Stomach (tissue), 4 donors: Measurements from ENCODE around the gene SRCIN1.

Source experiments
- CTCF ChIP-seq, 7 experiments: fragments of 450-650 bp in 4 of 7; fragments of 200-600 bp in 3 of 7; sonication (generic) in 3 of 7; IDR thresholded peaks; one replicate each; pipeline ENCODE4 v1.5.1; 2016 to 2019; ENCODE audit warnings: antibody characterized with exemption in 7 of 7, control low read depth in 2 of 7, mild to moderate bottlenecking in 1 of 7
- POLR2A ChIP-seq, 4 donors: fragments of 450-650 bp; IDR thresholded peaks; one replicate each; pipeline ENCODE4 v1.6.1; 2016; ENCODE audit warnings: antibody characterized with exemption in 4 of 4, control low read depth in 2 of 4, mild to moderate bottlenecking in 1 of 4, moderate library complexity in 1 of 4
- POLR2AphosphoS5 ChIP-seq, 3 donors: sonication (generic); formaldehyde crosslinking; IDR thresholded peaks; one replicate each; pipeline ENCODE4 v1.6.1; 2016; ENCODE audit warnings: antibody characterized with exemption in 3 of 3

- TF ChIP-seq CTCF (IDR thresholded peaks at IDR 0.05): no peak
- TF ChIP-seq POLR2A (IDR thresholded peaks at IDR 0.05): no peak
- no peak for TF ChIP-seq POLR2AphosphoS5 (IDR thresholded peaks at IDR 0.05)
Measured at GRCh38 chr17:38567350-38567749, 38.4 kb downstream of the SRCIN1 start.
